GM19468 (cell line): ENCODE results near the gene B4GALT4.
"Not testable (repeated sequence)": the region's sequence is repeated elsewhere in the genome, so short reads cannot be mapped to it uniquely, and the experiment has no call there.

ENCODE experiments used
- ATAC-seq: cut with Tn5 transposase; IDR thresholded peaks from one replicate; pipeline ENCODE4 v1.9.1; 2021; ENCODE audit warnings: mild to moderate bottlenecking, moderate library complexity, moderate number of reproducible peaks; ENCODE audit not compliant: unreplicated experiment; ENCODE audit errors: extremely low read depth

Gene B4GALT4, protein sequence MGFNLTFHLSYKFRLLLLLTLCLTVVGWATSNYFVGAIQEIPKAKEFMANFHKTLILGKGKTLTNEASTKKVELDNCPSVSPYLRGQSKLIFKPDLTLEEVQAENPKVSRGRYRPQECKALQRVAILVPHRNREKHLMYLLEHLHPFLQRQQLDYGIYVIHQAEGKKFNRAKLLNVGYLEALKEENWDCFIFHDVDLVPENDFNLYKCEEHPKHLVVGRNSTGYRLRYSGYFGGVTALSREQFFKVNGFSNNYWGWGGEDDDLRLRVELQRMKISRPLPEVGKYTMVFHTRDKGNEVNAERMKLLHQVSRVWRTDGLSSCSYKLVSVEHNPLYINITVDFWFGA

DNA sequence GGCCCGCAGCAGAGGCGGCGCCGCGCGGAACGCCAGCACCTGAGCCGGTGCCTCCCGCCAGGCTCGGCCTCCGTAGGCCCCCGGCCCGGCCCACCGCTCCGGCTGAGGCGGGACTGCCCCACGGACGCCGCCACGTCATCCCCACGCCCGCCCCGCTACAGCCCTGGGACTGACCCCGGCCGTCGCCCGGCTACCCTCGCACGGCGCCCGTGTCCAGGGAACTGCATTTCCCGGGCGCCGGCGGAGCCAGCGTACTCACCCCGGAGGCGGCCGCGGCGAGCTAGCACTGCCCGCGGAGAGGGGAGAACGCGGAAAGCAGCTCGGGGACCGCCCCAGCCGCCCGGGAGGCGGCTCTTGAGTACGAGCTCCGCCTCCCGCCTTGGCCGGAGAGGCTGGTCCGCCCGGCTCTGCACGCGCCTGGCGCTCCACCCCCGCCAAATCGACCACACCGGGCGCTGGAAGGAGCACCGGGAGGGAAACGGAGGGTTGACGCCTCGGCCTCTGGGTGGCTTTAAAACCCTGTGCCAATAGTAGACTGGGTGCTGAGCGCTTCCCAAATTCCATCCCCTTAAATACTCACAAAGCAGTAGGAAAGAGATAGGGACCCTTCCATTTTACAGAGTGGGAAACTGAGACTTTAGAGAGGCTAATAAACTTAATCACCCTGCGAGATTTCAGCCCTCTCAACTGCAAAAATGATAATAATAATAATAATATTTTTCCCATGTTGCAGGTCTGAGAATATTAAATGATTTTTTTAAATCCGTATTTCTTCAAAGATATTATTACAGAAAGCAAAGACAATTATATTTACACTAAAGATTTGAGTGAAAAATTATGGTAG lies at the start of gene B4GALT4:
B4GALT4 (minus strand) TSS at position 288 of the 844 bp plus-strand sequence. CDS start 10,779 bp downstream, outside the sequence.
- ATAC-seq: peak; percentile 81

DNA sequence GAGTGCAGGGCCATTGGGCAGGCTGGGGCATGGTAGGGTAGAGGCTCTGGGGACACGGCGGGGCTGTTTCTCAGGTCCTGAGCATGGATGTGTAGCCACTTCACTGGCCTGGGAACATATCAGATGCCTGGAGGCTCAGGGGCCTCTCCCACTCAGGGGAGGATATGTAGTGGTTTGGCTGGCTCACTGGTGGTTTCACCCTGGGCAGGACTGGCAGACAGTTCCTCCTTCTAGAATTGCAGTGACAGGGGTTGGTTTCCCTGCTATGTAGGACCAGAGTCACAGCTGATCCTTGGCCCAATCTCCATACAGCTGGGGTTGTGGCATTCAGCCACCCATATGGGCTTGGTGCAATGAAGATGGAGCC lies 48.7 kb upstream of the B4GALT4 start:
- no peak for ATAC-seq

GRCh38 chr3:119288669-119289403 lies 48.2 kb upstream of the B4GALT4 start:
- ATAC-seq: no peak

DNA sequence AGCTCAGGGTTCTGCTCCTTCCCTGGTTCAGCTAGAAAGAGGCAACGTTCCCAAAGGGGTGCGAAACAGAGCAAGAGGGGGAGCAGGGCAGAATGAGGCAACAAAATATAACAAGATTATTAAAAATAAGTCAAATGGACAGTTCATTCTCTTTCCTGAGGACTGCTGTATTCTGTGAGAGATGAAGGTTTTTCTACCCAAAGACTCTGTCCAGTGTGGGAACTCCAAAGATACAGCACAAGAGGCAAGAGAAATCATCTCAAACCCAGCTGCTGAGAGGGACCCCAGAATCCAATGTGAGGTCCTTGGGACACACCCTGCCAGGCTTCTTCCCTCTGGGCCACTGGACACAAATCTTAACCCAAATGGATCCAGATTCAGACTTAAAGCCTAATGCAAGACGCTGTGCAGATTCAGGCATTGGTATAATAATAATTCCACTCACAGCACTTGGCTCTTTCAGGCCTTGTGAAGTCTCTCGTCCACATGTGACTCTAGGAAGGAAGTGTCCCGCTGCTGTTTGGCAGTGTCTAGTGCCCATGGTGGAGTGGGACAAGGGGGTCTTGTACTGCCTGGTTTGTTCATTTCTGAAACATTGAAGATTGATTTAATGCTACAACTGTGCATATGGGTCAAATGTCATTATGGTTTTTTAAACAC lies 39.0 kb upstream of the B4GALT4 start:
- ATAC-seq: no peak

GRCh38 chr3:119279101-119279554 lies 38.5 kb upstream of the B4GALT4 start:
- no peak for ATAC-seq

DNA sequence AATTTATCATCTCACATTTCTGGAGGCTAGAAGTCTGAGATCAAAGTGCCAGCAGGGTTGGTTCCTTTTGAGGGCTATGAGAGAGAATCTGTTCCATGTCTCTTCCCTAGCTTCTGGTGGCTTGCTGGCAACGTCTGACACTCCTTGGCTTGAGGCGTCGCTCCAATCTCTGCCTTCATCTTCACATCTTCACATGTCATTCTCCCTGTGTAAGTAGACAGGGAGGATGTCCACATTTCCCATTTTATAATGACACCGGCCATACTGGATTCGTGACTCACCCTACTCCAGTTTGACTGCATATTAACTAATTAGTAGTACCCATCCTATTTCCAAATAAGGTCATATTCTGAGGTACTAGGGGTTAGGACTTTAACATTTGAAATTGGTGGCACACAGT lies 36.0 kb upstream of the B4GALT4 start:
- ATAC-seq: no peak

- ATAC-seq: not testable (repeated sequence)
Measured at GRCh38 chr3:119270212-119270611, 29.5 kb upstream of the B4GALT4 start.

- ATAC-seq: no peak
Measured at GRCh38 chr3:119261055-119261454, 20.4 kb upstream of the B4GALT4 start.

DNA sequence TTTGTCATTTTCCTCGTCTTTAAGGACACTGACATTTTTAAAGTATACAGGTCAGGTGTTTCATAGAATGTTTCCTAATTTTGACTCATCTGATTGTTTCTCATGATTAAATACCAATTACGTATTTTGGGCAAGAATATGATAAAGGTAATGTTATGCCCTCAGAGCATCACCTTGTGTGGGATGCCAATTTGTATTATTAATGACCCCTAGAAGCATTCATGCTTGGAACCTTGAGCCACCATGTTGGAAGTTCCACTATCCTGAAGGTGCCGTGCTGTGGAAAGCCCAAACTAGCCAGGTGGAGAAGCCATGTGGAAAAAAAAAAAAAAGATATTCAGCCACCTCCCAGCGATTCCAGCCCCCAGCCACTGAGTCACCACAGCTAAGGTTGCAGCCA lies 19.1 kb upstream of the B4GALT4 start:
- no peak for ATAC-seq

DNA sequence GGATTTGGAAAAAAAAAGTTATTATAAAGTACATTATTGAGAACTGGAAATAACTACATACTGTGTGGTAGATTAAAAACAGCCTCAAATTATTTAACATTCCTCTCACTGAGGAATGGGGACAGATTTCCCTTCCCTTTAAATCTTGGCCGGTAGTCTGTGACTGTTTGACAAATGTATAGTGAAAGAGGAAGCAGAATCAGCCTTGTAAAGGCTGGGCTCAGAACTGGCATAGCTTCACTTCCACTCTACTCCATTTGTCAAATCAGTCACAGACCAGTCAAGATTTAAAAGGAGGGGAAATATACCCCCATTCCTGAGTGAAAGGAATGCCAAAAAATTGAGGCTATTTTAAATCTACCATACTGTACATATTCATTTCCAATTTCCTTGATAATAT lies 18.2 kb upstream of the B4GALT4 start:
- peak; percentile 77 for ATAC-seq

GRCh38 chr3:119257654-119258410 lies 17.2 kb upstream of the B4GALT4 start:
- ATAC-seq: peak; percentile 61

- no peak for ATAC-seq
Measured at GRCh38 chr3:119257111-119257510, 16.4 kb upstream of the B4GALT4 start.

DNA sequence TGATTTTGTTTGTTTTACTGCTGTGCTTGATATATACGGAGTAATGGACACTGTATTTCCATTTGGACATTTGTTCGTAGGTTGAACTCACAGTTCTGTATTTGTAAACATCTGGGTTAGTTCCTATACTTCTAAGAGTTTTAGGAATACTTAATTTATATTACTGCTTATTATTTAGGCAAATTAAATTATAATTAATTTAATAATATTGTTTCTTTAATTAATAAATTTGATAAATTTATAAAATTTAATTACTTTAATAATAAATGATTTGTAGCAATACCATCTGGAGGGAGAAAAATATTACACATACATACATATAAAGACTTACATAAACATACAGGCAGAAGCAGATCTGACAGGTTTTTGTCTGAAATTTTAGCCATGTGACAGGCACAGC lies 14.5 kb upstream of the B4GALT4 start:
- no peak for ATAC-seq

DNA sequence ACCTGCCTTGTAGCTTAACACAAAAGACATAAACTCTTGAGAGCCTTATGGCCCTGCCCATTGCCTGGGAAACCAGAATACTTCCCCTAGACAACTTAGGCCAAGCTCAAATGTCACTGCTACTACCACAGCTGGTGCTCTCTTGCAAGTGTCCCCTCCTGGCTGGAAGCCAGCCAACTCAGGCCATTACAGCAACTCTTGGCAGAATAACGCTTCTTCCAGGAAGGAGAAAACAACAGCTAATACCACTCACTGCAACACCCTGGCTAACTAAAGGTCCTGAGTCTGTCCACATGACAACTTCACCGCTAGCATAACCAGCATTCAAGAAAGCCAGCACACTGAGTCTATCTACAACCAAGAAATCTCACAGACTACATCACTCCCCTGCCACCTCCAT lies 5.1 kb upstream of the B4GALT4 start:
- no peak for ATAC-seq

DNA sequence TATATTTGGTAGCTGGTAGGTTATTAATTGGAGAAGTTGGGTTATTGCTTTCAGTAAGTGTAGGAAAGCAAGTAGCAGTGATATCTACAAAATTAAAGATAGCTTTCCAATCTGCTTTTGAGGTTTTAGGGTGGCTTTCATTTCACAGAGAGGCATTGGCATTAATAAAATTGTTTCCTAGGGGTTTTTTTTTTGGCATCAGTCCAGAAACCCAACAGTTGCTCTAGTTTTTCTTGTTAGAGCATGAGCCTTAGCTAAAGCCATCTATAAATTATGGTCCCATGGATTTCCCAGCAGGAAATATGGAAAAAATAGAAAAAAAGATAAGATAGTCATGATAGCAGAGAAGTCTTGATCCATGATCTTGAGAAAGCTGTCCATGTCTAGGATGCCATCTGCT lies 3.0 kb upstream of the B4GALT4 start:
- ATAC-seq: no peak

DNA sequence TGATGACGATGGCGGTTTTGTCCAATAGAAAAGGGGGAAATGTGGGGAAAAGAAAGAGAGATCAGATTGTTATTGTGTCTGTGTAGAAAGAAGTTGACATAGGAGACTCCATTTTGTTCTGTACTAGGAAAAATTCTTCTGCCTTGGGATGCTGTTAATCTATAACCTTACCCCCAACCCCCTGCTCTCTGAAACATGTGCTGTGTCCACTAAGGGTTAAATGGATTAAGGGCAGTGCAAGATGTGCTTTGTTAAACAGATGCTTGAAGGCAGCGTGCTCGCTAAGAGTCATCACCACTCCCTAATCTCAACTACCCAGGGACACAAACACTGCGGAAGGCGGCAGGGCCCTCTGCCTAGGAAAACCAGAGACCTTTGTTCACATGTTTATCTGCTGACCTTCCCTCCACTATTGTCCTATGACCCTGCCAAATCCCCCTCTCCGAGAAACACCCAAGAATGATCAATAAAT lies 2.4 kb upstream of the B4GALT4 start:
- ATAC-seq: not testable (repeated sequence)

GRCh38 chr3:119242387-119243057 lies 1.8 kb upstream of the B4GALT4 start:
- not testable (repeated sequence) for ATAC-seq

GRCh38 chr3:119240101-119240590 lies 532 bp downstream of the B4GALT4 start:
- no peak for ATAC-seq
